Esophagus squamous epithelium (tissue), 5 donors: ENCODE results near the gene ACAP2. TPM values are rescaled to one million over a fixed set of nuclear protein-coding genes. Genes with fewer than 3 reads are reported as not detected.
A peak's percentile ranks its signal among the peaks of the same experiment; 100 is the strongest.

Experiments used
- DNase-seq: peaks from one replicate; lab custom pipeline; 2025; lab: John Stamatoyannopoulos, UW
- H3K27ac ChIP-seq, 4 donors: fragments of 200-600 bp; sonication (generic); one replicate each; pipeline ENCODE4 v1.5.1; 2016 to 2019; ENCODE audit warnings: mild to moderate bottlenecking in 1 of 4
- H3K27me3 ChIP-seq, 4 donors: fragments of 200-600 bp; sonication (generic); 1 replicate in 3 of 4; 2 replicates in 1 of 4; pipeline versions ENCODE4 v1.5.1 to v1.6.0; 2017 to 2021; ENCODE audit warnings: antibody characterized with exemption in 1 of 4
- H3K36me3 ChIP-seq, 3 donors: fragments of 200-600 bp; sonication (generic); one replicate each; pipeline ENCODE4 v1.5.1; 2016 to 2019
- H3K4me1 ChIP-seq, 3 donors: fragments of 200-600 bp; sonication (generic); one replicate each; pipeline ENCODE4 v1.5.1; 2017 to 2019
- H3K4me3 ChIP-seq, 4 donors: fragments of 200-600 bp; sonication (generic); 1 replicate in 3 of 4; 2 replicates in 1 of 4; pipeline ENCODE4 v1.5.1; 2016 to 2019; ENCODE audit warnings: mild to moderate bottlenecking in 2 of 4, moderate library complexity in 1 of 4
- H3K9me3 ChIP-seq, 3 donors: fragments of 200-600 bp; sonication (generic); one replicate each; pipeline ENCODE4 v1.5.1; 2016 to 2019
- CTCF ChIP-seq, 6 experiments: fragments of 450-650 bp in 4 of 6; fragments of 200-600 bp in 2 of 6; sonication (generic) in 2 of 6; IDR thresholded peaks; one replicate each; pipeline ENCODE4 v1.5.1; 2016 to 2019; ENCODE audit warnings: antibody characterized with exemption in 6 of 6, mild to moderate bottlenecking in 4 of 6, moderate library complexity in 4 of 6
- POLR2A ChIP-seq, 4 donors: fragments of 450-650 bp; IDR thresholded peaks; one replicate each; pipeline ENCODE4 v1.6.1; 2017; ENCODE audit warnings: antibody characterized with exemption in 4 of 4, mild to moderate bottlenecking in 4 of 4, moderate library complexity in 3 of 4
- WGBS, 2 donors: methylation state at CpG; one replicate each; pipeline ENCODE4 v1.1.5; 2018; 5-methylcytosine and 5-hydroxymethylcytosine counted together
- intact Hi-C: fragments of 100-400 bp; cut with DNase I; formaldehyde crosslinking; loops from one replicate; pipeline ENCODE4 v1.15.0; 2022
- total RNA-seq, 4 donors: library from RNA; depleted of rRNA; stranded (reverse); fragments of >200 nt; gene quantifications; one replicate each; pipeline ENCODE4 v1.1.0, GENCODE V29; 2016
- donor health status: DM: yes; HTN: yes; CAD: no.

The ACAP2 gene
- total RNA-seq, 4 donors from 2014 or later = 46.7 to 71.5 (median 50.8) TPM

- no peak for DNase-seq
- WGBS, 2 donors = 71 to 76% methylated on average over 3 of the region's 3 CpGs
- Histone ChIP-seq H3K4me1 (peaks cover 4 to 39% (median 19%) of the 10 kb centered on the region in 3 donors), H3K27me3 (no peaks in the 10 kb centered on the region), H3K4me3 (no peak overlapping the region), H3K27ac (no peak overlapping the region), H3K9me3 (no peaks in the 10 kb centered on the region), H3K36me3 (no peaks in the 10 kb centered on the region)
- intact Hi-C loops = no loop called here
- TF ChIP-seq POLR2A (IDR thresholded peaks at IDR 0.05) (no peak), CTCF (IDR thresholded peaks at IDR 0.05) (no peak)
These were observed 45.3 kb downstream of the ACAP2 start for GRCh38 chr3:195397524-195397923.

GRCh38 chr3:195395208-195395816 lies 47.5 kb downstream of the ACAP2 start:
- Histone ChIP-seq H3K4me3 (no peak overlapping the region), H3K4me1 (peaks cover 4 to 35% (median 19%) of the 10 kb centered on the region in 3 donors), H3K9me3 (no peaks in the 10 kb centered on the region), H3K27me3 (no peaks in the 10 kb centered on the region), H3K36me3 (peaks cover 0 to 19% (median 0%) of the 10 kb centered on the region in 3 donors), H3K27ac (no peak overlapping the region)
- TF ChIP-seq POLR2A (IDR thresholded peaks at IDR 0.05) (no peak), CTCF (IDR thresholded peaks at IDR 0.05) (no peak)
- DNase-seq = no peak
- intact Hi-C loops = no loop called here
- 90 to 95% methylated on average over 4 of the region's 4 CpGs for WGBS, 2 donors

- Histone ChIP-seq H3K27ac (no peak overlapping the region), H3K9me3 (no peaks in the 10 kb centered on the region), H3K4me3 (no peak overlapping the region)
These were observed 48.1 kb downstream of the ACAP2 start for GRCh38 chr3:195394700-195395099.

GRCh38 chr3:195394024-195394423 lies 48.8 kb downstream of the ACAP2 start:
- no peaks in the 10 kb centered on the region for H3K27me3 ChIP-seq
- H3K4me3 ChIP-seq = no peak overlapping the region
- peaks cover 0 to 25% (median 0%) of the 10 kb centered on the region in 3 donors for H3K36me3 ChIP-seq
- H3K9me3 ChIP-seq = no peaks in the 10 kb centered on the region
- no peak for DNase-seq
- intact Hi-C loops = no loop called here
- peaks cover 4 to 35% (median 19%) of the 10 kb centered on the region in 3 donors for H3K4me1 ChIP-seq
- WGBS, 2 donors = 77 to 84% methylated on average over 7 of the region's 7 CpGs
- no peak overlapping the region for H3K27ac ChIP-seq
- no peak for TF ChIP-seq POLR2A (IDR thresholded peaks at IDR 0.05)
- no peak for TF ChIP-seq CTCF (IDR thresholded peaks at IDR 0.05)

More at GRCh38 chr3:195394700-195395099, 48.1 kb downstream of the ACAP2 start:
- Histone ChIP-seq H3K4me1 (peaks cover 4 to 35% (median 19%) of the 10 kb centered on the region in 3 donors), H3K36me3 (peaks cover 0 to 23% (median 0%) of the 10 kb centered on the region in 3 donors), H3K27me3 (no peaks in the 10 kb centered on the region)
- no peak for DNase-seq
- TF ChIP-seq POLR2A (IDR thresholded peaks at IDR 0.05) = no peak
- TF ChIP-seq CTCF (IDR thresholded peaks at IDR 0.05) = no peak
- WGBS, 2 donors = 70 to 71% methylated on average over 3 of the region's 3 CpGs
- intact Hi-C loops = no loop called here

- Histone ChIP-seq H3K36me3 (peaks cover 0 to 25% (median 0%) of the 10 kb centered on the region in 3 donors), H3K4me1 (peaks cover 0 to 28% (median 0%) of the 10 kb centered on the region in 3 donors), H3K27me3 (no peaks in the 10 kb centered on the region), H3K27ac (peak overlapping the region in 2 of 4 donors; percentile 44 to 70), H3K9me3 (no peaks in the 10 kb centered on the region), H3K4me3 (no peak overlapping the region)
- no peak for DNase-seq
- 59 to 80% methylated on average over 2 of the region's 2 CpGs for WGBS, 2 donors
- intact Hi-C loops = no loop called here
- TF ChIP-seq CTCF (IDR thresholded peaks at IDR 0.05) (no peak), POLR2A (IDR thresholded peaks at IDR 0.05) (no peak)
These were observed 54.4 kb downstream of the ACAP2 start for GRCh38 chr3:195388380-195388779.
